KG1 (cell line): Measurements from ENCODE around the gene SLC6A5.

ENCODE experiments used
- DNase-seq: peaks from one replicate; lab custom pipeline; 2025; lab: John Stamatoyannopoulos, UW

SLC6A5 gene

GRCh38 chr11:20620988-20621387, 21.6 kb downstream of the SLC6A5 start:
- no peak for DNase-seq

GRCh38 chr11:20621679-20622078, 22.3 kb downstream of the SLC6A5 start:
- no peak for DNase-seq

- no peak for DNase-seq
Observed at GRCh38 chr11:20623252-20623651, 23.8 kb downstream of the SLC6A5 start.

DNA sequence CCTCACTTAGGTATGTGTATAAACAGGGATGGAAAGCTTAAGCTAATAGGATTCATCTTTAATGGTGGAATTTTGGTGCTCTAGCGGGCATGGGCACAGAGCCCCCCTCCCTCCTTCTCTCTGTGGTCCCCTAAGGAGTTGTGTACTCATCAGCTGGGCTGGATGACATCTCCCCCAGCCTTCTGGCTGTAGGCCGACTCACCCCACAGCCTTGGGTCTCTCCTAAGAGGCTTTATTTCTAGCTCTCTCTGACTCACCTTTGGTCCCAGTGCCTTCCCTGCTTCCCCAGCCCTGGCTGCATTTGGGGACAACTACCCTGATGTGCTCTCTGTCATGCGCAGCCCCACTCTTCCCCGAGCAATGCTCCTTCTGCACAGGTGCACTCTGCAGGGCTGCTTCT, 26.9 kb downstream of the SLC6A5 start:
- DNase-seq: no peak

DNA sequence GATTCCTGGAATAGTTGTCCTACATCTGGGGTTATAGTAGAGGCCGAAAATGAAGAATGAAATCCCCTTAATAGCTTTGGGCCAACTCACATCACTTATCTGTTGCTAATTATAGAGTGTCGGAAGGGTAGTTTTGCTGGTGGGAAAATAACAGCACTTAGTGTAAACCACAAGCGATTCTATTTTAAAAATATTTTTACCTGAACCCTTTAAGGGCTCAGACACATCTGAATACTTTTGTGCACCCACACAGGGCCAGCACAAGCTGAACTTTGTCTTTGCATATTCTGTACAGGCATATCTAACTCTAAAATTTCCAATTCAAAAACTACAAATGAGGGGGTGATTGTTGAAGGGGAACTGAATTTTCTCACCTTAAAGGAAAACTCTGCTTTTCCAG, 27.6 kb downstream of the SLC6A5 start:
- DNase-seq: no peak

- no peak for DNase-seq
Observed at GRCh38 chr11:20627701-20628100, 28.3 kb downstream of the SLC6A5 start.

DNA sequence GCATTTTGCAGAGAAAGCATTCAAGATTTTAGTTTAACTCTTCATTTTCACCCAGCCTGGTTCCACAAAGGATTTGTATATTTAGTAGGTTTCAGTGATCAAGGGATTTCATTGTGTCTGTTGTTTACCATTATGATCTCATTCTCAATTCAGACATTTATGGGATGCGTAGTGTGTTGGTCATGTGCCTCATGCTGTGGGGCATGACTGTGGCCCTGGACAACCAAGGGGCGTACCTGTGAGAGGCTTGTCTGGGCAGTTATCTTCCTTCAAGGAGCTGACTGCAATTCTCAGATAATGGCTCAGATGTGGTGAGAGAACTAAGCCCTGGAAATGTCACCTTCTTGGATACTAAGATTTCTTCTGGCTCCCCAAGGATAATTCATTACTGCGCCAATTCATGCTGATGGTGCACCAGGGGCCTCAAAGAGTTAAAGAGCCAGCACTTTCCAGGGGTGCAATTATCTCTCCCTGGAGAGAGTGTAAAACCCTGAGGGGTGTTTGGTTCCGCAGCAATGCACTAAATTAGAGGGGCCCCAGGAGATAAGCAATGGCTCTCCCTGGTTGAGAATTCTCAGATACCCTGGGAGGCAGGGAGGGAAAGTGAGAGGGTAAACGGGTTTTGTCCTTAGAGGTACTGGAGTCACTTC, 32.2 kb downstream of the SLC6A5 start:
- no peak for DNase-seq

GRCh38 chr11:20632169-20632532, 32.7 kb downstream of the SLC6A5 start:
- no peak for DNase-seq

GRCh38 chr11:20634044-20634443, 34.6 kb downstream of the SLC6A5 start:
- no peak for DNase-seq

GRCh38 chr11:20634781-20635180, 35.4 kb downstream of the SLC6A5 start:
- no peak for DNase-seq

GRCh38 chr11:20638074-20638473, 38.7 kb downstream of the SLC6A5 start:
- DNase-seq: no peak

DNA sequence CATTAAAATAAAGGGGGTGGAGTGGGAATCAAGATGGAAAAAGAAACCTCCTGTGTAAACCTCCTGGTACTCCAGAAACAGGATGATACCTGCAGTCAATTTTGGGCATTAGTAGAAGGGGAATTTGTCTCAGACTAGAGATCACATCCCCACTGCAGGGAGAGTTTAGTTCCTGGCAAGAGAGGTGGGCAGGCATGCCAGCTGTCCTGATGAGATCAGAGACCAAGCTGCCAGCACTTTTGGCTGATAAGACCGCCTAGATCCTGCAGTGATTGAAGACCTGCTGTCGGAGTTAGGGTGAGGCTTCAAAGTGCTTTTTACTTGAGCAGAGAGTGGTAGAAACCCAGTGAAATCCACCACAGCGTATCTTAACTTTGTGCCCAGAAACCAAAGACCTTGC, 40.3 kb downstream of the SLC6A5 start:
- no peak for DNase-seq

GRCh38 chr11:20640401-20640800, 41.0 kb downstream of the SLC6A5 start:
- DNase-seq: no peak

DNA sequence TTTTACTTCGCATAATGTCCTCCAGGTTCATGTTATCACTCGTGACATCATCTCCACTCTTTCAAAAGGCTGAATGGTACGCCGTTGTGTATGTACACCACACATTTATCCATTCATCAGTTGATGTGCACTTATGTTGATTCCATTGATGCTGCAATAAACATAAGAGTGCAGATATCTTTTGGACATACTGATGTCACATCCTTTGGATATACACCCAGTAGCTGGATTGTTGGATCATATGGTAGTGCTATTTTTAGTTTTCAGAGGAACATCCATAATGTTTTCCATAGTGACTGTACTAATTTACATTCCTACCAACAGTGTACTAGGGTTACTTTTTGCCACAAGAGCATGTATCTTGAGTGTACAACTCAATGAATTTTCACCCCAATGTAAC, 45.0 kb downstream of the SLC6A5 start:
- no peak for DNase-seq

- DNase-seq: peak; percentile 9
Observed at GRCh38 chr11:20647976-20648565, 48.7 kb downstream of the SLC6A5 start.

- DNase-seq: no peak
Observed at GRCh38 chr11:20652150-20652806, 52.9 kb downstream of the SLC6A5 start.

- no peak for DNase-seq
Observed at GRCh38 chr11:20654038-20654437, 54.6 kb downstream of the SLC6A5 start.

DNA sequence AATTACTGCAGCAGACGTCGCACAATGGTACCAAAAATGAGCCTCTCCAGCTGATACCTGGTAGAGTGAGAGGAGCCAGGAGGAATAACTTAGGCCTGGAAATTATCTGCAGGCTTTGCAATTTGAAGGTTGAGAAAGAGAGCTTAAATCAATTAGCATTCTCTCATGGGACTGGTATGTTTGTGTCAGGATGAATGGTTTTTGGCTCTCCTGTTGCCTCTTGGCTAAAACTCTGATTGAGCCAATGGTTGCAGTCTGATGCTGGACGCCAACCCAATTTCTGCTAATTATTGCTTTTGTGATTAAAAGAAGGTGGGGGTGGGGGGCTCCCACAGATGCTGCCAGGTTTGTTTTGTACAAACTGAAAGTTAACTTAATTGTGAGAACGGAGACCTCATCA, 57.5 kb downstream of the SLC6A5 start:
- DNase-seq: no peak

GRCh38 chr11:20658135-20658534, 58.7 kb downstream of the SLC6A5 start:
- no peak for DNase-seq

DNA sequence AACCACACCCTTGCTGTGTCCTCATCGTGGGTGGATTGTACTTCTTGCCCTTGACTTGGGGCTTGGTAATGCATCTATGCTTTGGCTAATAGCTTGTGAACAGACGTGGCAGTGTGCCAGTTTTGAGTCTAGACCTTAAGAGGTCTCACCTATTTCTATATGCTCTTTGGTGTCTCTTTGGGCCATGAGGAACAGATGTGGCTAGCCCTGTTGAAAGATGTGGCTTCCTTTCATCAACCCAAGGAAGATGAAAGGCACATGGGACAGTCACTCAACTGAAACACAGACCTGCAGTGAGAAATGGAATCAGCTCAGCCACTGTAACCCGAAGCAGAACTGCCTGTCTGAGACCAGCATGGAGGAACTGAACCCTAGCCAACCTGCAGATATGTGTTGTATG, 62.0 kb downstream of the SLC6A5 start:
- DNase-seq: no peak

- DNase-seq: no peak
Observed at GRCh38 chr11:20661850-20662249, 62.4 kb downstream of the SLC6A5 start.

GRCh38 chr11:20668131-20668809, 68.9 kb downstream of the SLC6A5 start:
- no peak for DNase-seq
